HG02571 (cell line): ENCODE measurements around the gene PRDX5.

Experiments used
- ATAC-seq: cut with Tn5 transposase; IDR thresholded peaks from one replicate; pipeline ENCODE4 v1.9.1; 2021; ENCODE audit warnings: mild to moderate bottlenecking, moderate library complexity; ENCODE audit not compliant: unreplicated experiment

The PRDX5 gene

GRCh38 chr11:64317961-64318765 lies at the start of gene PRDX5:
TSS of gene PRDX5 (plus strand) at chr11:64318121. CDS start at chr11:64318216, 95 bp downstream.
- ATAC-seq = peak; percentile 72

- peak; percentile 4 for ATAC-seq
Measured at GRCh38 chr11:64268893-64269539, 48.9 kb upstream of the PRDX5 start.

- peak; percentile 71 for ATAC-seq
Measured at GRCh38 chr11:64269540-64270220, 48.2 kb upstream of the PRDX5 start.

GRCh38 chr11:64275031-64275800 lies 42.7 kb upstream of the PRDX5 start:
- no peak for ATAC-seq

- no peak for ATAC-seq
Measured at GRCh38 chr11:64275841-64276240, 42.1 kb upstream of the PRDX5 start.

- no peak for ATAC-seq
Measured at GRCh38 chr11:64276653-64277431, 41.1 kb upstream of the PRDX5 start.

GRCh38 chr11:64278576-64279190 lies 39.2 kb upstream of the PRDX5 start:
- no peak for ATAC-seq

GRCh38 chr11:64281957-64282770 lies 35.8 kb upstream of the PRDX5 start:
- no peak for ATAC-seq

GRCh38 chr11:64283092-64283491 lies 34.8 kb upstream of the PRDX5 start:
- no peak for ATAC-seq

GRCh38 chr11:64284048-64284961 lies 33.6 kb upstream of the PRDX5 start, which contains the start of gene BAD:
TSS of gene BAD (minus strand) at chr11:64284665. CDS start at chr11:64284368, 297 bp downstream.
- ATAC-seq = peak; percentile 59

- peak; percentile 54 for ATAC-seq
Measured at GRCh38 chr11:64284962-64285884, 32.7 kb upstream of the PRDX5 start, which contains the start of gene GPR137. TSS of gene GPR137 (plus strand) at chr11:64285848. CDS start at chr11:64286525, 677 bp downstream.

GRCh38 chr11:64285885-64286800 lies 31.8 kb upstream of the PRDX5 start:
- ATAC-seq = no peak

GRCh38 chr11:64286801-64287159 lies 31.1 kb upstream of the PRDX5 start:
- ATAC-seq = no peak

GRCh38 chr11:64287676-64288352 lies 30.1 kb upstream of the PRDX5 start:
- ATAC-seq = no peak

- no peak for ATAC-seq
Measured at GRCh38 chr11:64288353-64288750, 29.6 kb upstream of the PRDX5 start.
